GM18507 (cell line): Measurements from ENCODE around the gene ITPRID2.

ENCODE experiments used
- DNase-seq: peaks from one replicate; pipeline ENCODE4 v3.0.0; 2011; ENCODE audit warnings: low read depth; ENCODE audit not compliant: insufficient read length; ENCODE audit errors: extremely low spot score
- FAIRE-seq: peaks from 2 replicates; lab custom pipeline; 2011; peaks lifted over from hg19 to GRCh38; lab: Jason Lieb, UNC

ITPRID2 gene

GRCh38 chr2:181910028-181910831, 18.7 kb downstream of the ITPRID2 start:
- DNase-seq (no peak), FAIRE-seq (peak; percentile 18)

GRCh38 chr2:181911830-181912229, 20.3 kb downstream of the ITPRID2 start:
- no peak for DNase-seq
- FAIRE-seq: no peak

- no peak for DNase-seq
- FAIRE-seq: no peak
Measured at GRCh38 chr2:181915102-181915501, 23.6 kb downstream of the ITPRID2 start.

- FAIRE-seq: no peak
- DNase-seq: no peak
Measured at GRCh38 chr2:181916726-181917718, 25.5 kb downstream of the ITPRID2 start.

GRCh38 chr2:181918188-181918587, 26.7 kb downstream of the ITPRID2 start:
- no peak for DNase-seq
- FAIRE-seq: no peak

GRCh38 chr2:181923121-181923520, 31.6 kb downstream of the ITPRID2 start:
- FAIRE-seq (no peak), DNase-seq (no peak)

- no peak for FAIRE-seq
- no peak for DNase-seq
Measured at GRCh38 chr2:181924336-181924735, 32.8 kb downstream of the ITPRID2 start.

GRCh38 chr2:181934694-181935093, 43.2 kb downstream of the ITPRID2 start:
- FAIRE-seq (no peak), DNase-seq (no peak)

GRCh38 chr2:181937473-181937872, 45.9 kb downstream of the ITPRID2 start:
- no peak for FAIRE-seq
- DNase-seq: no peak

- peak; percentile 26 for FAIRE-seq
- DNase-seq: no peak
Measured at GRCh38 chr2:181943411-181944124, 52.0 kb downstream of the ITPRID2 start.

- DNase-seq (no peak), FAIRE-seq (no peak)
Measured at GRCh38 chr2:181944164-181944913, 52.8 kb downstream of the ITPRID2 start.

GRCh38 chr2:181944914-181945291, 53.4 kb downstream of the ITPRID2 start:
- DNase-seq: no peak
- no peak for FAIRE-seq

GRCh38 chr2:181946444-181947127, 55.1 kb downstream of the ITPRID2 start:
- FAIRE-seq (no peak), DNase-seq (no peak)

- DNase-seq (no peak), FAIRE-seq (no peak)
Measured at GRCh38 chr2:181947273-181947672, 55.7 kb downstream of the ITPRID2 start.

- DNase-seq (no peak), FAIRE-seq (no peak)
Measured at GRCh38 chr2:181948227-181948626, 56.7 kb downstream of the ITPRID2 start.

- DNase-seq: no peak
- FAIRE-seq: no peak
Measured at GRCh38 chr2:181949047-181949446, 57.5 kb downstream of the ITPRID2 start.

GRCh38 chr2:181952404-181953226, 61.1 kb downstream of the ITPRID2 start:
- FAIRE-seq: no peak

More at GRCh38 chr2:181952404-181953226, 61.1 kb downstream of the ITPRID2 start:
- DNase-seq: no peak
